ENCODE data around the gene STING1.
"Not testable (repeated sequence)": the region's sequence is repeated elsewhere in the genome, so short reads cannot be mapped to it uniquely, and the experiment has no call there.

Gene STING1

DNA sequence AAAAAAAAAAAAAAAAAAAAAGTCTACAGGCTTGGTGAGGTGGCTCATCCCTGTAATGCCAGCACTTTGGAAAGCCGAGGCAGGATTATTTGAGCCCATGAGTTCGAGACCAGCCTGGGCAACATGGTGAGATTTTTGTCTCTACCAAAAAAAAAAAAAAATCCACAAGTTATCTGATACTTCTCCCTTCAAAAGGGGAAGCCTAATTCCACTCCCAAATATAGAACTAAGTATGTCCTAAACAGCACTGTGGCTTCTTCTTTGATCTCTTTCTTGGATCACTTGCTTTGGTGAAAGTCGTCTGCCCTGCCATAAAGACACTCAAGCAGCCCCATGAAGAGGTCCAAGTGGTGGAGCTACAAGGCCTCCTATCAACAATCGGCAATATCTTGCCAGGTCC is 18.8 kb upstream of the STING1 start:
- DNase-seq: no peak

DNA sequence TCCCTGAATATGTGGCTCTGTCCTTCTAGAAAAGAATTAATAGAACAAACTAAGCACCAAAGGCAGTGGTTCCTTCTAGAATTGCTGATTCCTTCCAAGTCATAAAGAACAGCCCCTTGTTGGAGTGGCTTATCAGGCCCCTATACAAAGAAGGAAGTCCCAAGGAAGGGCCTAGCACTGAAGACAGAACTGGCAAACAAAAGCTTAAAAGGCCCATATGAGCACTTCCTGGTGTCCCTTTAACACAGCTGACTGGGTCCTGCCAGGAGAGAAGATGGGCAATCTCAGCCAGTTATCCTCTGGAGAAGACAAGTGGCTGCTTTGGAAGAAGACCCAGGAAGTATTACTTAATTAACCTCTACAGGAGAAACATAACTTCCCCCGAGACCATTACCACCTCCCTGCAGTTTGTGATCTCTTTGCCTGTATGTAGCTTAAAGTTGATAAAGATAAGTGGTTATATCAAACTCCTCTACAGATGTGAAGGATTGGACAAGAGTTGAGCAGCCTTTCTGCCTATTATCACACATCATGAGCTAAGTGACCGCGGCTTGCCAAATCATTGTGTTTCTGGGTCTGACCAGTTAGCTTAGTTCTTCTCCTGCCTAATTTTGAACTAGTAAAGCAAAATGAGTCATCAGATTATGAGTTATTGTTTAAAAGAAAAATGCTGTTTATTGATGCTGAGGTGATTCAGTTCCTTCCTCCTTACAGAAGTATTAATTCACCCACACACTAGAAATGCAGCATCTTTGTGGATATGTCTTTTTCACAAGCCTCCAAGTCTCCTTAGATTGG is 13.3 kb upstream of the STING1 start:
- no peak for DNase-seq

DNA sequence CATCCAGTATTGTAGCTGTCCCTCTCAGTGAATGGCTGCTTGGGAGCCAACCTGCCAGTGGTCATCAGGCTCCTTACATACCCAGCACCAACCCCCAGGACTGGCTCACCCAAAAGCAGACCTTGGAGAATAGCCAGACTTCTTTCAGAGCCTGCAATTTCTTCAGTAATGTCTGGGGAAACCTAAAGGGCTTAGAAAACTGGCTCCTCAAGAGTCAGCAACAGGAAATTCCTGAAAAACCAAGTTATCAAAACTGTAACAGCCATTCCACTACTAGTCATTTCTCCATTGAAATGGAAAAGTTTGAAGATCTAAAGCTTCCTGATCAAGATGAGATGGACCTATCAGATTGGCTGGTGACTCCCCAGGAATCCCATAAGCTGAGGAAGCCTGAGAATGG is 12.3 kb upstream of the STING1 start:
- DNase-seq: no peak

DNA sequence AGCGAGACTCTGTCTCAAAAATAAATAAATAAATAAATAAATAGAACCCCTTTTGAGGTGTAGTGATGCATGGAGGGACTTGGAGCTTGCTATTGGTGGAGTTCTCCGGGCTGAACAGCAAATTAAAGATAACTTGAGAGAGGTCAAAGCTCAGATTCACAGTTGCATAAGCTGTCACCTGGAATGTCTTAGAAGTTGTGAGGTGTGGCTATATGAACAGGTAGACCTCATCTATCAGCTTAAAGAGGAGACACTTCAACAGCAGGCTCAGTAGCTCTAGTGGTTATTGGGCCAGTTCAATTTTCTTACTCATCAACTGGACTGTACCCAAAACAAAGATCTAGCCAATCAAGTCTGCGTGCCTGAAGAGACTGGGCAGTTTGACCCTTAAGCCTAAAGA is 11.7 kb upstream of the STING1 start:
- no peak for DNase-seq

DNA sequence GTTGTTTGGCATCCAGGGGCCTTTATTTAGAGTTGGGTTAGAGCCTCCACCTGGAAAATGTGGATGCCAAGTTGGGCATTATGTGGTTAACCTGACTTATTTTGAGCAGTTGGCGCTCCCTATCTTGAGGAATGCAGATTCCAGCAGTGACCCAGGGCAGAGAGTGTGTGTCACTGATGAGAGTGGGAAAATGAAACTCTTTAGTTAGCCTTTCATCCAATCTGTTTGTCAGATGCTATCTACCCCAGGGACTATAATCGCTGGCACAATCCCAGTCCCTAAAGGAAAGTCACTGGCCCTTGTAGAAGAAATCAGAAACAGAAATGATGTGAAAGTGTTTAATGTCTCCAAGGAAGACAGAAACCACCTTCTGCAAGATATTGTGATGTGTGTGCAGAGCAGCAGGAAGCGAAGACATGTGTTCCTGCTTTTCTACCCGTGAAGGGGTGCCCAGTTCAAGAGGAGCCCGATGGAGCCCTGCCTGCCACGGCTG is 10.2 kb upstream of the STING1 start:
- DNase-seq: no peak

DNA sequence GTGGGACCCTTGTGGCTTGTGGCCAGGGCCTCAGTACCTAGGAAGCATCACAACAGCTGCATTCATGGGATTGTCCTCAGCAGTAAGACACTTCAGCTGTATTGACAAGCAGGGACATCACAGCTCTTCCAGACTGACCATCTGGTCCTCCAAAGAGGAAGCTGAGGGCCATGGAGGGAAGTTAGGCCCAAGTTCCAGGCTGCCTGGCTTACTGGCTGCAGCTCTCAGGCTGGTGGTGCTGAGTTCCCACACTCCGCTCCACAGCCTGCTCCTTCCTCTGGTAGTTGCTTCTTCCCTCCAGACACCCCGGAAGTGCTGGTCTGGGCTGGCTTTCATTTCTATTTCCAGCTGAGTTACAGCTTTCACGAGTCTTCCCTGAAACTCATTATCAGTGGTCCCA is 5.7 kb upstream of the STING1 start:
- no peak for DNase-seq

DNA sequence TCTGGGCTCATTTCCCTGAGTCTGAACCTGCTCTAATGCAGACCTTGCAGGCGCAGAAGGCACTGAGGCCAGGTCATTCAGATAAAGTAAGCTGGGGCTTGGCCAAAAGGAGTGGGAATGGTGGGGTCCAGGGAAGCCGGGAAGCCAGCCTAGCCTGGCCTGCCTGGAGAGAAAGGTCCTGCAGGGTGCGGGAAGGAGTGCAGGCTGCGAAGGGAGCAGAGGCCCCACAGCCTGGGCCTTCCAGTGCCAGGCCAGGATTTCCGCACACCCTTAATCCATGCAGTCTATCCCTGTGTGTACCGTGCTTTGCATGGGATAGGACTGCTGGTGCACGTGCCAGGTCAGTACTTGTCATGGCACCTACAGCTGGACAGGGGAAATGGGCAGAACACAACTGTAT is 3.6 kb upstream of the STING1 start:
- DNase-seq: no peak

DNA sequence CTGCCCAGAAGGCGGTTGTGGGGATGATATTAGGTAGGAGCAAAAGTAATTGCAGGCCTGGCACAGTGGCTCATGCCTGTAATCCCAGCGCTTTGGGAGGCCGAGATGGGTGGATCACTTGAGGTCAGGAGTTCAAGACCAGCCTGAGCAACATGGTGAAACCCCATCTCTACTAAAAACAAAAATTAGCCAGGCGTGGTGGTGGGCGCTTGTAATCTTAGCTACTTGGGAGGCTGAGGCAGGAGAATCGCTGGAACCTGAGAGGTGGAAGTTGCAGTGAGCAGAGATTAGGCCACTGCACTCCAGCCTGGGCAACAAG is 291 bp upstream of the STING1 start:
- not testable (repeated sequence) for DNase-seq

DNA sequence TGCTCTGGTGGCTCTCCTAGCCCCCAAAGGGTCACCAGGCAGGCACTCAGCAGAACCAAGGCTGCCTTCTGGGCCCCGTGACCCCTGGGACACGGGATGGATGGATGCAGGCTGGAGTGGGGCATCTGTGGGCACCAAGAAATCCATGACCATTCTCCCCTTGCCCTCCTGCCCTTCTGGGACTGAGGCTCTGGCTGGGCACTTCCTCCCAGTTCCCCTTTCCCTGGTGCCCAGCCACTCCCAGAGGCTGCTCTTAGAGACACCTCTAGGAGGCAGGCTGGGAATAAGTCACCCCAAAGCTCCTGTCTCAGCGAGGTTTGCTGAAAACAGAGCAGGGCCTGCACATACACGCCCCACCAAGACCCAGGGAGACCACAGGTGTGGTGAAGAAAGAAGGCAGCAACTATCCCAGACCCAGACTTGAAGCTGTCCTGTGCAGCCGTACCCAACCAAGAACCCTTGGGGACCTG is 943 bp downstream of the STING1 start:
- no peak for DNase-seq

DNA sequence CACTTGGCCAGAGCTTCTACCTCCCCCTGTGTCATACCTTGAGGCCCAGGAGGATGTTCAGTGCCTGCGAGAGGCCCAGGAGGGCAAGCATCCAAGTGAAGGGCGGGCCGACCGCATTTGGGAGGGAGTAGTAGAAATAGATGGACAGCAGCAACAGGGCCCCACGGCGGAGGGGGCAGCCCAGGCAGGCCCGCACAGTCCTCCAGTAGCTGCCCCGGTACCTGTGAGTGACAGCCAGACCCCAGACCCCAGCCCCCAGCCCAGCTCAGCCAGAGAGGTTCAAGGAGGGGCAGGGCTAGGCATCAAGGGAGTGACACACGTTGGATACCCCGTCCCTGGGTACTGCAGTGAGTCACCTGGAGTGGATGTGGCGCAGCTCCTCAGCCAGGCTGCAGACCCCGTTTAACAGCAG is 1.4 kb downstream of the STING1 start:
- DNase-seq: no peak

DNA sequence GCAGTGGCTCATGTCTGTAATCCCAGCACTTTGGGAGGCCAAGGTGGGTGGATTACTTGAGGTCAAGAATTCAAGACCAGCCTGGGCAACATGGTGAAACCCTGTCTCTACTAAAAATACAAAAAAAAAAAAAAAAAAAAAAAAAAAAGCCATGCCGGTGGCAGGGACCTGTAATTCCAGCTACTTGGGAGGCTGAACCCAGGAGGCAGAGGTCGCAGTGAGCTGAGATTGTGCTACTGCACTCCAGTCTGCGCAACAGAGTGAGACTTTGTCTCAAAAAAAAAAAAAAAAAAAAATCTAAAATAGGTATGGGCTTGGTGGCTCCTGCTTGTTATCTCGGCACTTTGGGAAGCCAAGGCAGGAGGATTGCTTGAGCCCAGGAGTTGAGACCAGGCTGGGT is 2.8 kb downstream of the STING1 start:
- DNase-seq: not testable (repeated sequence)

DNA sequence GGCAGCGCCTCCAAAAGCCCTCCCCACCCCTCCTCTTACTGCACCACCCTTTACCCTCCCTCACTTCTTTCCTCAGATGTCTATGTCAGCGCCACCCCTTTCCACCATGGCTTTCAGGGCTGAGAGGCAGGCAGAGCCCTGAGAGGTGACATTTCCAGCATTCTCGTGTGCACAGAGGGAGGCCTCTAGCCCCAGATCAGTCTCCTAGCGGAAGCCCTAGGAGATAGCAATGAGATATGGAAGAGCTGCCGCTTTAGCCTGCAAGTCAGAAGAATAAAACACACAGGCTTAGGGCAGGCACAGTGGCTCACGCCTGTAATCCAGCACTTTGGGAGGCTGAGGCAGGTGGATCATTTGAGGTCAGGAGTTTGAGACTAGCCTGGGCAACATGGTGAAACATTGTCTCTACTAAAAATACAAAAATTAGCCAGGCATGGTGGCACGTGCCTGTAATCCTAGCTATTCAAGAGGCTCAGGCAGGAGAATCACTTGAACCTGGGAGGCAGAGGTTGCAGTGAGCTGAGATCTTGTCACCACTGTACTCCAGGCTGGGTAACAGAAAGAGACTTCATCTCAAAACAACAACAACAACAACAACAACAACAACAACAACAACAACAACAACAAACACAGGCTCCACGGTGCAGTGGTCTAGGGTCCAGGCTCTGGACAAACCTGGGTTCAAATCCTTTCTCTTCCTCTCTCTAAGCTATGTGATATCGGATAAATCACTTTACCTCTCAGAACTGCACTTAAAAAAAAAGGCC is 3.7 kb downstream of the STING1 start:
- not testable (repeated sequence) for DNase-seq

DNA sequence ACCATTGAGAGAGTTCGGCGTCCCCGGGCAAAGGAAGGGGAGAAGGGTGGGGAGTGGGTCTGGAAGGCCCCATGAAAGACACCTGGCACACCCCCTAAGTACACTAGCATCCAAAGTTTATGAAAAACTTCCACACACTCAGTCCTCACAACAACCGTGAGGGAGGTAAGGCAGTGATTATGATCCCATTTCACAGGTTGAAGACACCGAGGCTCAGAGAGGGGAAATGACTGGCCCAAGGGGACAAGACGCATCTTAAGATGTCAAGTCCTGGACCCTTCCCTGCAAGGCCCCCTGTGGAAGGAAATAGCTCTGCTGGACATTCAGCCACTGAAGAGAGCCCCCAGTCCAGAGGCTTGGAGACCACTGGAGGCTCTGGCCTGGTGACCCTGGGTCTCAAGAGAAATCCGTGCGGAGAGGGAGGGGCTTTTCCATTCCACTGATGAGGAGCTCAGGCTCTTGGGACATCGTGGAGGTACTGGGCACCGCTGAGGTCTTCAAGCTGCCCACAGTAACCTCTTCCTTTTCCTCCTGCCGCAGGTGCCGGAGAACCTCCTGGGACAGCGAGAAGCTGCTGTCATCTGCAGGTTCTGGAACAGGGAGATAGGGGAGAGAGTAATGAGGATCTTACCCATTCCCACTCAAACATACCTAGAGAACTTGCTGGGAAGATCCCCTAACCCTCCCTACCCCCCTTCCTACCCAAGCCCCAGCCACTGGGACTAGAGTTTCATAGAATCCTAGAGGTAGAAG is 6.5 kb downstream of the STING1 start:
- DNase-seq: no peak

DNA sequence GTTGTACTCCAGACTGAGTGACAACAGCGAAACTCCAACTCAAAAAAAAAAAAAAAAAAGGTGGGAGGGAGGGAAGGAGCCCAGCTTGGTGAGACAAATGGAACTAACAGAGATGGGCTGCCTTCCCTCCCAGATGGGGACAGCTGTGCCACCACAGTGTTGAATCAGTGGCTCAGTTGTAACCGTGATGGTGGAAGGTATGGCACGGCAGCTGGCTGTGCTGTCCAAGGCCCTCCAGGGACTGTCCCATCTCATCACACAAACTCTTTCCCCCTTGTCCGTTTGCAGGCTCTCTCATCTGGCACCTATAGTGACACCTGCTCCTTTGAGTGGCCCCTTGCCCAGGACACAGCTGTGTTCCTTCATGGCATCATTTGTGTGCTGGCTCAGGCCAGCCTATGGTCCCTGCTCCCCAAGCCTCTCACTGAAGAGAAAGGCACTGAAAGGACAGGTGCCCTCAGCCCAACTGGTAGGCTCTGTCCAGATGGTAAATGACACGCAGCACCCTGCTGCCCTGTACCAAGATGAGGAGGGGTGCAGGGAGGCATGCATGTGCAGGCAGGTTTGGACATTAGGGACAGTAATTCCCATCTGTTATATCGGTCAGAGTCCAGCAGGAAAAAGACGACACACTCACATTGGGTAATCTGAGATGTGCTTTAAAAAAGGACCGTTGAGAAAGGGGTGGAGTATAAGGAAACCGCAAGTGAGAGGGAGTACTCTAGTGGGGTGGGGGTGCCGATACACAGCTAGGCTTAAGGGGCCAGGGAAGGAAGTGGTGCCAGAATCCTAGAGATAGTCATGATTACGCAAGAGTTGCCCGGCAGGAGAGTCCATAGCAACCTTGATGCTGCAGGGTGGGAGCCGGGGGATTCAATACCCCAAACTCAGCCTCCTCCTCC is 7.4 kb downstream of the STING1 start:
- no peak for DNase-seq

DNA sequence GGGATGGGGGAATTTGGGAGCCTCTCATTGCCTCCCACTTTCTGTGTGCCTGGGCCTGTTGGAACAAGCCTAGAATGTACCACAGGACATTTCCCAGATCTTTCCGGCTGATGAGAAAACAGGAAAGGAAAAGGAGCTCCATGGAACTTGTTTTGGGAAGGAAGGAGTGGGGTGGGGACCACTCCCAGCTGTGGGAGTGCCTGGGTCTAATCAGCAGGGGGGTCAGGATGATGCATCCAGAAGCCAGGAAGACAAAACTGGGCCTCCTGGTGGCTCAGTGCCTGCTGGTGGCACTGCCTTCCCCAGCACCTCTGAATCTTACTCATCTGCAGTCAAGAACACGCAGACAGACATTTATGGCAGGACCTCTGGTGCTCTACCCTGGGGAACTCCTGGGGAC is 9.0 kb downstream of the STING1 start:
- DNase-seq: no peak

DNA sequence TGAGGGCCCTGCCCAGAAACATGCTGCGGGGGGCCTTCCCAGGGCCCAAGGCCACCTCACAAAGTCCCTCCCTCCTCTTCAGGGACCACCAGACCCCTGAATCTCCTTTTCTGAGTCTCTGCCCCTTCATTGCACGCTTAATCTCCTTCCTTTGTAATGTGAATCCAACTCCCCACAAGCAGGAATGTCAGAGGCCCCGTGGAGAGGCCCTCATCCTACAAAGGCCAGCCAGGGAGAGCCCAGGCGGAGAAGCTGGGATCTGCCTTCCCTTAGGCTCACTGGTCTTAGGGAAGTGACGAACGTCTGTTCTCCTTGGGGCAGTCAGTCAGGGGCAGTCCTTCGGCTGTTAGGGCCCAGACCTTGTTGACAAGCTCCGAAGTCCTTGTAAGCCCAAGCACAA is 9.5 kb downstream of the STING1 start:
- no peak for DNase-seq

DNA sequence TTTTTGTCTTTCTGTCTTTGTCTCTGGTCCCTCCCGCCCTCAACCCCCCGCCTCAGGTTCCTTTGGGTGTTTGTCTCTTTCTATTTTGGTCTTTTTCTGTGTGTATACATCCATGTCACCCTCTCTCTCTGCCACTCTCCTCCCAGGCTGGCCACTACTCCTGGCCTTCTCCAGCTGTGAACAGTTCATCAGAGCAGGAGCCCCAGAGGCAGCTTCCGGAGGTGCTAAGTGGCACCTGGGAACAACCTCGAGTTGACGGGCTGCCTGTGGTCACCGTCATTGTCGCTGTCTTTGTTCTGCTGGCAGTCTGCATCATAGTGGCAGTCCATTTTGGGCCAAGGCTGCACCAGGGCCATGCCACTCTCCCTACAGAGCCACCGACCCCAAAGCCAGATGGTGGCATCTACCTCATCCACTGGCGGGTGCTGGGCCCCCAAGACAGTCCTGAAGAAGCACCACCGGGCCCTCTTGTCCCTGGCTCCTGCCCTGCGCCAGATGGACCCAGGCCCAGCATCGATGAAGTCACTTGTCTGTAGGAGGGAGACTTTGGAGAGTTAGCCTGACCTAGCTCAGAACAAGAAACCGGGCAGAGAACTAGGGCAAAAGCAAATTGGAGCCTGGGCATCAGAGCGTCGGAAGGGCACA is 10.1 kb downstream of the STING1 start:
- DNase-seq: no peak

DNA sequence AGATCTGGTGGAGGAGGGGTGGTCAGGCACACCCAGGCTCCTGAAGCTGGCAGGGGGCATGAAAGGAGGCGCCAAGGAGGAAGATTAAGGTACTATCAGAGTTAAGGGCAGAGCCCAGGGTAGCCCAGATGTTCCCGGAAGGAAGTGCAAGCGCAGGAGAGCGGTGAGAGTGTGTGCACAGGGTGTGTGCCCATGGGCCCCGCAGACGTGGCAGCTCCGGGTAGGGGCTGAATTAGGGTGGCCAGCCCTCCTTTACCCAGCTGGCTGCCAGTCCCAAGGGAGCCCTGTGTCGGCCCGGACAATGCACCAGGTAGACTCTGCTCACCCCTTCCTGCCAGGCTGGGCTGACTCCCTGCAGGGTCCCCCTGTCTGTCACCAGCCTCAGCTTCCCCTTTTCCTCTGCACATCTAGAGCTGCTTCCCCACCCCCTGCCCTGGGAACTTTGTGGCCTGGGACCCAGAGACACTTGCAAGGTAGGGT is 11.7 kb downstream of the STING1 start, which contains the start of gene SMIM33:
TSS of gene SMIM33 (plus strand) at position 184 of the 480 bp plus-strand sequence. CDS start at position 302, 118 bp downstream.
- no peak for DNase-seq

DNA sequence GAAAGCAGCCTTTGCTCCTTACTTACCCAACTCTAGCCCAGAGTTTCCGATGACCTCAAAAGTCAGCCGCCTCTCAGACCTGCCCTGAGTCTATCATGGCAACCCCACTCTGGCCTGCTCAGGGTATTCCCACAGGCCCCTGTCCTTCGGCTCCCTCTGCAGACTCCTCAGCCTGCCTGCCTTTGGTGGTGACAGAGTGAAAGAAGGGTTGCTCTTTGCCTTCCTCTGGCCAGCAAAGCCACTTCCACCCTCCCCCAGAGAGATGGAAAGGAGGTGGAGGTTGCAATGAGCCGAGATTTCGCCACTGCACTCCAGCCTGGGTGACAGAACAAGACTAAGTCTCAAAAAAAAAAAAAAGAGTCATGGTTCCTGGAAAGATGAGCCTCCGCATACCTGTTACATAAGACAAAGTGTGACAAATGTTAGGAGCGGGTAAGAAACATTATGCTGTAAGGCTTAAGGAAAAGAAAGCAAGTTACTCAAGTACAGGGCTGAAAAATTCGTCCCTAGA is 14.1 kb downstream of the STING1 start:
- no peak for DNase-seq

DNA sequence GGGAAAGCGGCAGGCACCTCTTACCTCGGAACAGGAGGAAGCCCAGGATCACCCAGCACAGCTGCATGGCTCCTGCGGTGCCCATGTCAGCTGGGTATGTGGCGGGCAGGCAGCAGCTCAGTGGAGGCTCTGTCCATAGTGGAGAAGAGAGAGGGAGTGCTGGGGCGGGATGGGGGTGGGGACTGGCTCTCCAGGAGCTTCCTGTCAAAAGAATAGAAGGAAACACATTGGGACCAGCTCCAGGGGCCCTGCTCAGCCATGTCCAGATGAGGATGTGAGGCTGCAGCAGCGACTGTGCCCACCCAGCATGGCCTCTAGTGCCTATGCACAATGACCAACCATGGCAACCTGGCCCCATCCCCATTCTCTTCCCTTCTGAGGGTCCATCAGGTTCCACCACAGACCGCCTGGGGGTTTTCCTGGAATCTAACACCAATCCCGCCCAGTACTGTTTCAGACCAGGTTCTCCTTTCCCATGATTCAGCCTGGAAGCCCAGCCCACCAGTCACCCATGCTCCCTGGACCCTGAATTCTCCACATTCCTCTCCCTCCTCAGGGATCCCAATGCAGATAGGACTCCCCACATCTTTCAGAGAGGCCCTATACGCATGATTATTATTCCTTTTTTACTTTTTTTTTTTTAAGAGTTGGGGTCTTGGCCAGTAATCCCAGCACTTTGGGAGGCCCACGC is 19.8 kb downstream of the STING1 start, which contains the start of gene ECSCR:
TSS of gene ECSCR (minus strand) at position 158 of the 691 bp plus-strand sequence. CDS start at position 85, 73 bp downstream.
- DNase-seq: no peak

DNA sequence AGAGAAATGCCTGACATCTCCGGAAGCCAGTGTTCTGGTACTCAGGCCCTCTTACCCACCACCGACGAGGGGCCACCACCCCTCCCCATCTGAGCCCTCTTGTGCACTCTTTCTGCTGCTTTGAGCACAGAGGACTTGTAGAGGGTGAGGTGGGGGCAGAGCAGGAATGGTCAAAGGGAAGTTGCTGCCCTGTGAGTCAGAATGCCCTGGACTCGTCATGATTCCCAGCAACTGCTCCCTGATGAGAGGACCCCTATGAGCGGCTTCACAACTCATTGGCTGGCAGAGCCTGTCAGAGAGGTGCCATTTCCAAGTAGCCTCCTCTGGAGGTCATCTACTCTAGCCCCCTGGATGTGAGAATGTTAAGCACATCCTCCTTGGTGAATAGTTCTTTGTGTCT is 20.9 kb downstream of the STING1 start:
- DNase-seq: no peak
